HG02943 (cell line): ENCODE measurements around the gene RASSF5.
"Not testable (repeated sequence)": the region's sequence is repeated elsewhere in the genome, so short reads cannot be mapped to it uniquely, and the experiment has no call there.

Experiments
- ATAC-seq: cut with Tn5 transposase; IDR thresholded peaks from one replicate; pipeline ENCODE4 v1.9.1; 2021; ENCODE audit warnings: mild to moderate bottlenecking, low read depth, moderate library complexity; ENCODE audit not compliant: unreplicated experiment

Gene RASSF5

GRCh38 chr1:206476058-206476457, 31.3 kb upstream of the RASSF5 start:
- no peak for ATAC-seq

- ATAC-seq = no peak
Measured at GRCh38 chr1:206476591-206476990, 30.7 kb upstream of the RASSF5 start.

- no peak for ATAC-seq
Measured at GRCh38 chr1:206477110-206477509, 30.2 kb upstream of the RASSF5 start.

- no peak for ATAC-seq
Measured at GRCh38 chr1:206477581-206478380, 29.6 kb upstream of the RASSF5 start.

GRCh38 chr1:206478746-206479145, 28.6 kb upstream of the RASSF5 start:
- ATAC-seq = no peak

GRCh38 chr1:206479183-206480125, 27.9 kb upstream of the RASSF5 start:
- ATAC-seq = no peak

- ATAC-seq = no peak
Measured at GRCh38 chr1:206480211-206480610, 27.1 kb upstream of the RASSF5 start.

- ATAC-seq = no peak
Measured at GRCh38 chr1:206482611-206483010, 24.7 kb upstream of the RASSF5 start.

- ATAC-seq = not testable (repeated sequence)
Measured at GRCh38 chr1:206483864-206484263, 23.5 kb upstream of the RASSF5 start.

- no peak for ATAC-seq
Measured at GRCh38 chr1:206484901-206485300, 22.4 kb upstream of the RASSF5 start.

GRCh38 chr1:206486995-206487788, 20.1 kb upstream of the RASSF5 start:
- ATAC-seq = no peak

GRCh38 chr1:206487970-206488369, 19.4 kb upstream of the RASSF5 start:
- no peak for ATAC-seq

- ATAC-seq = no peak
Measured at GRCh38 chr1:206488466-206488865, 18.9 kb upstream of the RASSF5 start.

- no peak for ATAC-seq
Measured at GRCh38 chr1:206489980-206490770, 17.2 kb upstream of the RASSF5 start.

- no peak for ATAC-seq
Measured at GRCh38 chr1:206490771-206491405, 16.4 kb upstream of the RASSF5 start.

GRCh38 chr1:206491616-206492015, 15.7 kb upstream of the RASSF5 start:
- no peak for ATAC-seq

GRCh38 chr1:206492589-206492988, 14.7 kb upstream of the RASSF5 start:
- ATAC-seq = no peak

- ATAC-seq = no peak
Measured at GRCh38 chr1:206493279-206493678, 14.1 kb upstream of the RASSF5 start.

- ATAC-seq = no peak
Measured at GRCh38 chr1:206495011-206495461, 12.3 kb upstream of the RASSF5 start.
